ENCODE results near the gene TMEM30B.

GRCh38 chr14:61266436-61266835 is 14.7 kb downstream of the TMEM30B start:
- TF ChIP-seq CTCF (conservative IDR thresholded peaks at IDR 0.05; ENCODE audit: low read depth, low read length) (no peak), BHLHE40 (IDR thresholded peaks at IDR 0.05; ENCODE audit: low read depth, low read length) (no peak), ELK1 (IDR thresholded peaks at IDR 0.05; ENCODE audit: borderline replicate concordance, low read depth, low read length) (no peak), RFX5 (IDR thresholded peaks at IDR 0.05; ENCODE audit: low read depth, low read length) (no peak), RAD21 (IDR thresholded peaks at IDR 0.05; ENCODE audit: low read length) (no peak), MAZ (IDR thresholded peaks at IDR 0.05; ENCODE audit: borderline replicate concordance, low read depth, low read length) (no peak), POLR2A (IDR thresholded peaks at IDR 0.05; ENCODE audit: low read depth, low read length) (no peak), NFE2L2 (IDR thresholded peaks at IDR 0.05; ENCODE audit: low read depth, low read length) (no peak)

Measured in IMR-90 (cell line).